DND-41 (cell line): Measurements from ENCODE around the gene NFIB.

Source experiments
- EZH2 ChIP-seq: IDR thresholded peaks from 3 replicates; pipeline ENCODE4 v1.6.1; 2012; ENCODE audit warnings: borderline replicate concordance, low read depth, mild to moderate bottlenecking, moderate library complexity, low read length, inconsistent platforms; ENCODE audit not compliant: severe bottlenecking
- TF ChIP-seq, protein P1 (sequence below): IDR thresholded peaks from 2 replicates; pipeline ENCODE4 v1.5.1; 2012; ENCODE audit warnings: borderline replicate concordance, low read length, moderate library complexity, mild to moderate bottlenecking; ENCODE audit not compliant: poor library complexity, severe bottlenecking; ENCODE audit errors: extremely low read depth

- TF ChIP-seq, protein P1, sequence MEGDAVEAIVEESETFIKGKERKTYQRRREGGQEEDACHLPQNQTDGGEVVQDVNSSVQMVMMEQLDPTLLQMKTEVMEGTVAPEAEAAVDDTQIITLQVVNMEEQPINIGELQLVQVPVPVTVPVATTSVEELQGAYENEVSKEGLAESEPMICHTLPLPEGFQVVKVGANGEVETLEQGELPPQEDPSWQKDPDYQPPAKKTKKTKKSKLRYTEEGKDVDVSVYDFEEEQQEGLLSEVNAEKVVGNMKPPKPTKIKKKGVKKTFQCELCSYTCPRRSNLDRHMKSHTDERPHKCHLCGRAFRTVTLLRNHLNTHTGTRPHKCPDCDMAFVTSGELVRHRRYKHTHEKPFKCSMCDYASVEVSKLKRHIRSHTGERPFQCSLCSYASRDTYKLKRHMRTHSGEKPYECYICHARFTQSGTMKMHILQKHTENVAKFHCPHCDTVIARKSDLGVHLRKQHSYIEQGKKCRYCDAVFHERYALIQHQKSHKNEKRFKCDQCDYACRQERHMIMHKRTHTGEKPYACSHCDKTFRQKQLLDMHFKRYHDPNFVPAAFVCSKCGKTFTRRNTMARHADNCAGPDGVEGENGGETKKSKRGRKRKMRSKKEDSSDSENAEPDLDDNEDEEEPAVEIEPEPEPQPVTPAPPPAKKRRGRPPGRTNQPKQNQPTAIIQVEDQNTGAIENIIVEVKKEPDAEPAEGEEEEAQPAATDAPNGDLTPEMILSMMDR: no peak
- no peak for TF ChIP-seq EZH2
Measured at GRCh38 chr9:14345354-14346230, 31.7 kb upstream of the NFIB start.
